K562 (cell line): ENCODE results near the gene MYL11. TPM values are rescaled to one million over a fixed set of nuclear protein-coding genes. Genes with fewer than 3 reads are reported as not detected.
A peak's percentile ranks its signal among the peaks of the same experiment; 100 is the strongest.

ENCODE experiments used
- DACH1 ChIP-seq: fragments of 450-650 bp; IDR thresholded peaks from 2 replicates; pipeline ENCODE4 v1.6.1; 2018; ENCODE audit not compliant: partially characterized antibody
- E2F5 ChIP-seq: sonication (generic); formaldehyde crosslinking; IDR thresholded peaks from 2 replicates; pipeline ENCODE4 v1.8.0; 2022; ENCODE audit warnings: mild to moderate bottlenecking, missing genetic modification reagents
- E2F6 ChIP-seq, 2 experiments: IDR thresholded peaks; 2 replicates each; pipeline ENCODE4 v1.6.1; 2011; ENCODE audit warnings: borderline replicate concordance in 1 of 2, control low read depth in 1 of 2, low read depth in 1 of 2, low read length in 1 of 2, mild to moderate bottlenecking in 1 of 2, mixed read lengths in 1 of 2, moderate library complexity in 1 of 2; ENCODE audit not compliant: insufficient read depth in 1 of 2, insufficient read length in 1 of 2, poor library complexity in 1 of 2, severe bottlenecking in 1 of 2; ENCODE audit errors: extremely low read depth in 1 of 2
- GATA2 ChIP-seq: sonication (generic); formaldehyde crosslinking; IDR thresholded peaks from 2 replicates; pipeline ENCODE4 v1.4.0; 2020; ENCODE audit warnings: mild to moderate bottlenecking, missing genetic modification reagents
- HNRNPH1 ChIP-seq: fragments of 200-400 bp; formaldehyde crosslinking; optimal IDR thresholded peaks from 2 replicates; pipeline ENCODE3; 2017; ENCODE audit warnings: low read depth, mild to moderate bottlenecking, low read length, moderate library complexity
- MBD2 ChIP-seq: sonication (generic); IDR thresholded peaks from 2 replicates; pipeline ENCODE4 v1.6.1; 2016; ENCODE audit warnings: low read depth, borderline replicate concordance
- NCOA1 ChIP-seq: fragments of 450-650 bp; IDR thresholded peaks from 2 replicates; pipeline ENCODE4 v1.6.1; 2016; ENCODE audit warnings: low read depth
- RBBP5 ChIP-seq: fragments of 200-600 bp; sonication (generic); IDR thresholded peaks from 2 replicates; pipeline ENCODE4 v1.6.1; 2012; ENCODE audit warnings: borderline replicate concordance, mild to moderate bottlenecking, low read length, control low read depth, inconsistent platforms; ENCODE audit not compliant: insufficient read depth, poor library complexity, severe bottlenecking
- RBFOX2 ChIP-seq: fragments of 200-400 bp; formaldehyde crosslinking; IDR thresholded peaks from 2 replicates; pipeline ENCODE4 v1.6.1; 2017; ENCODE audit warnings: low read depth, mild to moderate bottlenecking, low read length, moderate library complexity
- SMARCA5 ChIP-seq: fragments of 450-650 bp; IDR thresholded peaks from 2 replicates; pipeline ENCODE4 v1.6.1; 2016
- TEAD1 ChIP-seq, 2 experiments: fragments of 450-650 bp in 1 of 2; sonication (generic) in 1 of 2; formaldehyde crosslinking; IDR thresholded peaks; 2 replicates each; pipeline versions ENCODE4 v1.4.0 to v1.8.0; 2020 to 2022; ENCODE audit warnings: mild to moderate bottlenecking in 2 of 2, missing genetic modification reagents in 1 of 2
- ZNF444 ChIP-seq: fragments of 250-450 bp; sonication (Bioruptor Pico); IDR thresholded peaks from 2 replicates; pipeline ENCODE4 v1.4.0; 2020; ENCODE audit warnings: mild to moderate bottlenecking, moderate library complexity
- ZNF551 ChIP-seq: fragments of 250-450 bp; sonication (Bioruptor Pico); IDR thresholded peaks from 2 replicates; pipeline ENCODE4 v1.5.0; 2021; ENCODE audit warnings: mild to moderate bottlenecking, moderate library complexity
- polyA plus RNA-seq, 8 experiments: library from polyadenylated mRNA; depleted of rRNA in 4 of 8; stranded (reverse) in 5 of 8; unstranded in 3 of 8; fragments of >200 nt; fragmentation: Nextera tagmentation in 2 of 8; fragmentation: Illumina TruSeq in 1 of 8; extraction: Ambion mirVana in 2 of 8; extraction: Trizol in 1 of 8; gene quantifications; 2 replicates each; pipeline versions ENCODE4 v1.2.1 to v1.2.3, GENCODE V29; 2011 to 2014; ENCODE audit warnings: inconsistent platforms in 1 of 8, missing spikeins in 1 of 8
- total RNA-seq, 7 experiments: library from RNA; depleted of rRNA in 6 of 7; stranded (reverse); fragments of >200 nt in 6 of 7; fragmentation: Illumina TruSeq in 2 of 7; extraction: Trizol in 2 of 7; gene quantifications; 2 replicates each; pipeline versions ENCODE4 v1.2.1 to v1.2.3, GENCODE V29; 2011 to 2021; ENCODE audit warnings: low replicate concordance in 1 of 7
- TF ChIP-seq, protein P1 (sequence below): fragments of 250-450 bp; sonication (Bioruptor Pico); IDR thresholded peaks from 2 replicates; pipeline ENCODE4 v1.5.0; 2020; ENCODE audit warnings: mild to moderate bottlenecking, borderline replicate concordance
- TF ChIP-seq, protein P2 (sequence below), 2 experiments: fragments of 250-450 bp in 1 of 2; fragments of 450-650 bp in 1 of 2; sonication (Bioruptor Pico) in 1 of 2; IDR thresholded peaks; 2 replicates each; pipeline versions ENCODE4 v1.6.1 to v1.8.0; 2016 to 2021; ENCODE audit warnings: mild to moderate bottlenecking in 2 of 2, moderate library complexity in 2 of 2, missing compliant biosample characterization in 1 of 2, missing genetic modification characterization in 1 of 2
- TF ChIP-seq, protein P3 (sequence below): sonication (generic); formaldehyde crosslinking; IDR thresholded peaks from 2 replicates; pipeline ENCODE4 v1.8.0; 2022; ENCODE audit warnings: mild to moderate bottlenecking, missing genetic modification reagents, borderline replicate concordance

MYL11 gene
- total and polyA plus RNA-seq, 9 of the 15 experiments (the other 6 are each of a cell fraction or from before 2014, with no cell fraction given) = 0.31 to 1.5 (median 0.73) TPM; not detected in 4

DNA sequence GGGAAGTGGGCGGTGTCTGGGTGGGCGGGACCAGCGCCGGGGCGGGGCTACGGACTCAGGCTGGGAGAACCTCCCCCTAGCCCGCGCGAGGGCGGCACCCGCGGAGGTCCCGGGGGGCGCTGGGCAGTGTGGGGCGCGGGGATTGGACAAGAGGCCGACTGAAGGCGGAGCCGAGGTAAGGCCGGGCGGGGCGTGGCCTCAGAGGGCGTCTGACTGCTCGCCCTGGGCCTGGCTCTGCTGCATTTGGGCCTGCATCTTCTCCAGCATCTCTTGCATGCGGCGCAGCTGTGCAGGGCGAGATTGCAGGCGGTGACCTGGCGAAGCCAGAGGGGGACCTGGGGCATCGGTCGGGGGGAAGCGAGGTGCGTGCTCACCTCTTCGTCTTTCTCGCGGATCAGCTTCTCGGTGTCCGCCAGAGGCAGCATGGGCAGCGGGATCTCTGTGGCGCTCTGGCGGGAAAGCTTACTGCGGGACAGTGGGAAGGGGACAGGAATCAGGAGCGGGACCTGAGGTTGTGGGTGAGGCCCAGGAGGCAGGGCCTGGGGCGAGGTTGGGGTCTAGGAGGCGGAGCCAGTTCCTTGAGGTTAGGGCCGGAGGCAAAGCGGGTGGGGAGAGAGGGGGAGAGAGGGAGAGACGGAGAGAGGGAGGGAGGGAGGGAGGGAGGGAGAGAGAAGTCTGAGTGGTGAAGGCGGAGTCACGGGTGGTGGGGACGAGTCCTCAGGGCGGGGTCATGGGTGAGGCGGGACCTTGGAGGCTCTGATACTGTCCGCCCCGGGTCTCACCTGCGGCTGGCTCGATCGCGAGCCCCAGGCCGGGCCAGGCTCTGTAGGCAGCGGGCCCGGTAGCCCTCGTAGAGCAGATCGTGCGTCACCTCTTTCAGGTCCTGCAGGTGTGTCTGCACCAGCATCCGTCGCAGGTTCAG, 3.9 kb downstream of the MYL11 start (continued):
- TF ChIP-seq E2F6 (IDR thresholded peaks at IDR 0.05; ENCODE audit: borderline replicate concordance in 1 of 2, extremely low read depth in 1 of 2, insufficient read depth in 1 of 2, insufficient read length in 1 of 2, low read depth in 1 of 2, low read length in 1 of 2, poor library complexity in 1 of 2, severe bottlenecking in 1 of 2) (peak; percentile 45 to 53), E2F5 (CRISPR knock-in tag) (peak; percentile 82), RBFOX2 (peak; percentile 79), ZNF444 (CRISPR knock-in tag) (peak; percentile 72; the same call in 1 of the 2 replicates), DACH1 (no peak), SMARCA5 (peak; percentile 83), RBBP5 (peak; percentile 73), NCOA1 (0 out of 2 replicates have a peak, but pooled peaks have one; percentile 44), MBD2 (peak; percentile 41; the same call in 1 of the 2 replicates), HNRNPH1 (no peak), TEAD1 (CRISPR knock-in tag; IDR thresholded peaks at IDR 0.05) (peak in 1 of 2 experiments; percentile 73; a peak in 1 of 4 replicates), GATA2 (no peak), ZNF551 (CRISPR knock-in tag) (no peak)
- TF ChIP-seq, protein P1, sequence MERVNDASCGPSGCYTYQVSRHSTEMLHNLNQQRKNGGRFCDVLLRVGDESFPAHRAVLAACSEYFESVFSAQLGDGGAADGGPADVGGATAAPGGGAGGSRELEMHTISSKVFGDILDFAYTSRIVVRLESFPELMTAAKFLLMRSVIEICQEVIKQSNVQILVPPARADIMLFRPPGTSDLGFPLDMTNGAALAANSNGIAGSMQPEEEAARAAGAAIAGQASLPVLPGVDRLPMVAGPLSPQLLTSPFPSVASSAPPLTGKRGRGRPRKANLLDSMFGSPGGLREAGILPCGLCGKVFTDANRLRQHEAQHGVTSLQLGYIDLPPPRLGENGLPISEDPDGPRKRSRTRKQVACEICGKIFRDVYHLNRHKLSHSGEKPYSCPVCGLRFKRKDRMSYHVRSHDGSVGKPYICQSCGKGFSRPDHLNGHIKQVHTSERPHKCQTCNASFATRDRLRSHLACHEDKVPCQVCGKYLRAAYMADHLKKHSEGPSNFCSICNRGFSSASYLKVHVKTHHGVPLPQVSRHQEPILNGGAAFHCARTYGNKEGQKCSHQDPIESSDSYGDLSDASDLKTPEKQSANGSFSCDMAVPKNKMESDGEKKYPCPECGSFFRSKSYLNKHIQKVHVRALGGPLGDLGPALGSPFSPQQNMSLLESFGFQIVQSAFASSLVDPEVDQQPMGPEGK (CRISPR knock-in tag) = no peak
- TF ChIP-seq, protein P2, sequence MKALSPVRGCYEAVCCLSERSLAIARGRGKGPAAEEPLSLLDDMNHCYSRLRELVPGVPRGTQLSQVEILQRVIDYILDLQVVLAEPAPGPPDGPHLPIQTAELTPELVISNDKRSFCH (CRISPR knock-in tag; IDR thresholded peaks at IDR 0.05) = no peak
- TF ChIP-seq, protein P2 (tag; IDR thresholded peaks at IDR 0.05) = peak; percentile 50; the same call in 1 of the 2 replicates
- TF ChIP-seq, protein P3, sequence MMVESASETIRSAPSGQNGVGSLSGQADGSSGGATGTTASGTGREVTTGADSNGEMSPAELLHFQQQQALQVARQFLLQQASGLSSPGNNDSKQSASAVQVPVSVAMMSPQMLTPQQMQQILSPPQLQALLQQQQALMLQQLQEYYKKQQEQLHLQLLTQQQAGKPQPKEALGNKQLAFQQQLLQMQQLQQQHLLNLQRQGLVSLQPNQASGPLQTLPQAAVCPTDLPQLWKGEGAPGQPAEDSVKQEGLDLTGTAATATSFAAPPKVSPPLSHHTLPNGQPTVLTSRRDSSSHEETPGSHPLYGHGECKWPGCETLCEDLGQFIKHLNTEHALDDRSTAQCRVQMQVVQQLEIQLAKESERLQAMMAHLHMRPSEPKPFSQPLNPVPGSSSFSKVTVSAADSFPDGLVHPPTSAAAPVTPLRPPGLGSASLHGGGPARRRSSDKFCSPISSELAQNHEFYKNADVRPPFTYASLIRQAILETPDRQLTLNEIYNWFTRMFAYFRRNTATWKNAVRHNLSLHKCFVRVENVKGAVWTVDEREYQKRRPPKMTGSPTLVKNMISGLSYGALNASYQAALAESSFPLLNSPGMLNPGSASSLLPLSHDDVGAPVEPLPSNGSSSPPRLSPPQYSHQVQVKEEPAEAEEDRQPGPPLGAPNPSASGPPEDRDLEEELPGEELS (CRISPR knock-in tag) = 0 out of 2 replicates have a peak, but pooled peaks have one; percentile 23
